HCT116 (cell line): ENCODE data around the gene WNT3A. TPM values are rescaled to one million over a fixed set of nuclear protein-coding genes. Genes with fewer than 3 reads are reported as not detected.

Experiments
- ATAC-seq: fragments of 200-7000 bp; cut with Tn5 transposase; 2 replicates; pipeline ENCODE4 v1.9.1; 2020; ENCODE audit warnings: mild to moderate bottlenecking, moderate library complexity
- BruUV-seq: library from RNA; stranded (reverse); fragments of 400-500 nt; replicated peaks from 2 replicates; lab custom pipeline; 2021; lab: Mats Ljungman, UMichigan
- CTCF ChIA-PET: fragments of 300-600 bp; sonication (Branson Sonifier 250); formaldehyde crosslinking; loops from one replicate; lab custom pipeline; 2021; ENCODE audit warnings: antibody characterized with exemption; lab: Charles Lee
- POLR2A ChIA-PET: fragments of 300-600, 350-600 bp; sonication (Branson Sonifier 250); formaldehyde crosslinking; loops from one replicate; lab custom pipeline; 2021; ENCODE audit warnings: antibody characterized with exemption; lab: Charles Lee
- RAD21 ChIA-PET, 2 experiments: fragments of 300-600 bp; sonication (Branson Sonifier 250); formaldehyde crosslinking; loops; one replicate each; lab custom pipeline; 2023; ENCODE audit warnings: low total read pairs in 2 of 2; ENCODE audit not compliant: uncharacterized antibody in 2 of 2, unreplicated experiment in 2 of 2, low non-redundant PET in 1 of 2; lab: Charles Lee
- DNase-seq: peaks from one replicate; pipeline ENCODE4 v3.0.0-alpha.2; 2010; ENCODE audit warnings: low read depth, low spot score
- H2AFZ ChIP-seq: fragments of 200-600 bp; shearing (Covaris generic), sonication (generic); 2 replicates; pipeline ENCODE4 v1.6.1; 2017; ENCODE audit warnings: low read depth, mixed run types, mixed read lengths, antibody characterized with exemption, low read length; ENCODE audit not compliant: poor library complexity, severe bottlenecking
- H3K27ac ChIP-seq: 2 replicates; pipeline ENCODE4 v1.5.1; 2012; ENCODE audit warnings: low read depth, low read length
- H3K27me3 ChIP-seq: fragments of 200-600 bp; sonication (generic); 2 replicates; pipeline ENCODE4 v1.6.1; 2016; ENCODE audit warnings: mixed run types, low read length, mixed read lengths; ENCODE audit not compliant: insufficient read depth
- H3K36me3 ChIP-seq, 2 experiments: fragments of 200-500 bp in 1 of 2; fragments of 200-600 bp in 1 of 2; sonication (Bioruptor generic) in 1 of 2; sonication (generic) in 1 of 2; 2 replicates each; pipeline versions ENCODE4 v1.5.1 to v1.6.1; 2014 to 2016; ENCODE audit warnings: low read length in 2 of 2, inconsistent platforms in 1 of 2, mixed read lengths in 1 of 2, mixed run types in 1 of 2; ENCODE audit not compliant: insufficient read depth in 2 of 2, control insufficient read depth in 1 of 2
- H3K4me1 ChIP-seq, 2 experiments: fragments of 200-600 bp in 1 of 2; sonication (generic) in 1 of 2; 2 replicates each; pipeline versions ENCODE4 v1.5.1 to v1.6.1; 2012 to 2017; ENCODE audit warnings: low read length in 2 of 2, inconsistent platforms in 1 of 2, mild to moderate bottlenecking in 1 of 2, mixed read lengths in 1 of 2, mixed run types in 1 of 2, moderate library complexity in 1 of 2; ENCODE audit not compliant: insufficient read depth in 2 of 2, control insufficient read depth in 1 of 2
- H3K4me2 ChIP-seq: fragments of 200-600 bp; sonication (generic); 2 replicates; pipeline ENCODE4 v1.6.1; 2017; ENCODE audit warnings: mixed run types, low read length, mixed read lengths
- H3K4me3 ChIP-seq, 2 experiments: fragments of 200-600 bp in 1 of 2; sonication (generic) in 1 of 2; replicated peaks in 1 of 2; 2 replicates each; pipeline ENCODE4 v1.5.1; 2011 to 2016; ENCODE audit warnings: low read length in 2 of 2, control low read depth in 1 of 2, low read depth in 1 of 2, mild to moderate bottlenecking in 1 of 2, mixed read lengths in 1 of 2, mixed run types in 1 of 2
- H3K79me2 ChIP-seq: fragments of 200-600 bp; sonication (generic); 2 replicates; pipeline ENCODE4 v1.6.1; 2017; ENCODE audit warnings: mild to moderate bottlenecking, mixed run types, low read length, moderate library complexity, mixed read lengths; ENCODE audit not compliant: insufficient read depth
- H3K9ac ChIP-seq: fragments of 200-600 bp; sonication (generic); 2 replicates; pipeline ENCODE4 v1.6.1; 2016; ENCODE audit warnings: low read length, mixed read lengths
- H3K9me2 ChIP-seq: fragments of 200-600 bp; sonication (generic), shearing (Covaris generic); 2 replicates; pipeline ENCODE4 v1.6.1; 2017; ENCODE audit warnings: mixed run types, mild to moderate bottlenecking, moderate library complexity; ENCODE audit not compliant: insufficient read depth
- H3K9me3 ChIP-seq, 2 experiments: fragments of 200-500 bp in 1 of 2; fragments of 200-600 bp in 1 of 2; sonication (Bioruptor generic) in 1 of 2; sonication (generic) in 1 of 2; 2 replicates each; pipeline ENCODE4 v1.6.1; 2014 to 2017; ENCODE audit warnings: low read length in 2 of 2, mixed read lengths in 2 of 2, inconsistent platforms in 1 of 2, low read depth in 1 of 2, mild to moderate bottlenecking in 1 of 2, mixed run types in 1 of 2, moderate library complexity in 1 of 2; ENCODE audit not compliant: control insufficient read depth in 1 of 2, insufficient read depth in 1 of 2
- H4K20me1 ChIP-seq: fragments of 200-600 bp; sonication (generic), shearing (Covaris generic); 2 replicates; pipeline ENCODE4 v1.6.1; 2017; ENCODE audit warnings: mixed run types, mild to moderate bottlenecking, moderate library complexity; ENCODE audit not compliant: insufficient read depth
- CBX3 ChIP-seq: IDR thresholded peaks from 2 replicates; pipeline ENCODE4 v1.6.1; 2012; ENCODE audit warnings: low read depth
- CEBPB ChIP-seq: IDR thresholded peaks from 2 replicates; pipeline ENCODE4 v1.6.1; 2012; ENCODE audit warnings: low read depth
- EGR1 ChIP-seq: IDR thresholded peaks from 2 replicates; pipeline ENCODE4 v1.6.1; 2012; ENCODE audit warnings: low read depth
- ELF1 ChIP-seq: IDR thresholded peaks from 2 replicates; pipeline ENCODE4 v1.6.1; 2012; ENCODE audit warnings: low read depth, borderline replicate concordance
- EZH2 ChIP-seq: fragments of 200-600 bp; sonication (generic); IDR thresholded peaks from 2 replicates; pipeline ENCODE4 v1.6.1; 2017; ENCODE audit warnings: antibody characterized with exemption, mixed run types
- EZH2phosphoT487 ChIP-seq: fragments of 200-600 bp; IDR thresholded peaks from 2 replicates; pipeline ENCODE4 v1.6.1; 2018; ENCODE audit warnings: antibody characterized with exemption, borderline replicate concordance
- FOSL1 ChIP-seq: IDR thresholded peaks from 2 replicates; pipeline ENCODE4 v1.6.1; 2012; ENCODE audit warnings: low read depth
- POLR2A ChIP-seq: IDR thresholded peaks from 2 replicates; pipeline ENCODE4 v1.7.0; 2011; ENCODE audit warnings: borderline replicate concordance; ENCODE audit not compliant: insufficient read depth, insufficient read length; ENCODE audit errors: extremely low read depth
- POLR2AphosphoS5 ChIP-seq: IDR thresholded peaks from 2 replicates; pipeline ENCODE4 v1.6.1; 2011; ENCODE audit warnings: mild to moderate bottlenecking, low read depth, low read length, moderate library complexity
- SIN3A ChIP-seq: IDR thresholded peaks from 2 replicates; pipeline ENCODE4 v1.6.1; 2012; ENCODE audit warnings: low read depth
- intact Hi-C: fragments of 100-400 bp; cut with micrococcal nuclease; formaldehyde crosslinking; loops from 2 replicates; pipeline ENCODE4 v1.10.0; 2022
- total RNA-seq: library from RNA; stranded (reverse); gene quantifications from one replicate; pipeline ENCODE4 v1.2.1, GENCODE V29; 2021; ENCODE audit not compliant: unreplicated experiment
- TF ChIP-seq, protein P1 (sequence below): IDR thresholded peaks from 2 replicates; pipeline ENCODE4 v1.6.1; 2011; ENCODE audit warnings: mild to moderate bottlenecking, low read length, moderate library complexity; ENCODE audit not compliant: insufficient replicate concordance; ENCODE audit errors: extremely low read depth
- TF ChIP-seq, protein P2 (sequence below): IDR thresholded peaks from 2 replicates; pipeline ENCODE4 v1.6.1; 2012
- TF ChIP-seq, protein P3 (sequence below): IDR thresholded peaks from 2 replicates; pipeline ENCODE4 v1.6.1; 2012; ENCODE audit warnings: low read depth
- TF ChIP-seq, protein P4 (sequence below): IDR thresholded peaks from 2 replicates; pipeline ENCODE4 v1.6.1; 2012

WNT3A gene
- total RNA-seq, 1 experiment from 2014 or later, result 3.7 TPM

DNA sequence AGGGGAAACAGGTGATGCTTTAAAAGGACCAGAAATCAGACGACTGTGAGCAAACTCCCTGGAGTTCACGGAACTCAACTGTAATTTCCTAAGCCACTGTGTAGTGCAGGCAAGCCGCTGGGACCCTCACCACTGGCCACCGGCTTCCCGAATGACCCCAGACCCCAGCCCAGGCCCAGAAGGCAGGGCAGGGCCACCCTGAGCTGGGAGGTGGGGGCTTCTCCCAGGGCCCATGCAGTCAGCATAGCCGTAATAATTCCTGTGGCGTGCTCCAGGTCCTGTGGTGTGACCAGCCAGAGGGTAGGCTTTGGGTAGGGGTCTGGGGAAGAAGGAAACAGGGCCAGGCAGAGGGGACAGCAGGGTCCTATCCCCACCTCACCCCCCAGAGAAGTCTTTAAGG is 72.2 kb downstream of the WNT3A start:
- BruUV-seq, result no TSS peak
- DNase-seq (no peak), ATAC-seq (no peak)
- Histone ChIP-seq H2AFZ (no peak overlapping the region), H3K9ac (no peak overlapping the region), H3K4me1 (peaks cover 0 to 15% of the 10 kb centered on the region in 2 experiments; a peak in 2 of 4 replicates), H3K4me3 (no peak overlapping the region), H3K9me2 (no peaks in the 10 kb centered on the region), H3K79me2 (peaks cover 47% of the 10 kb centered on the region), H4K20me1 (peaks cover 5% of the 10 kb centered on the region; the same call in 1 of the 2 replicates), H3K36me3 (0 out of 4 replicates have a peak, but pooled peaks cover 0 to under 1% of the 10 kb centered on the region in 2 experiments), H3K27ac (no peak overlapping the region), H3K9me3 (no peaks in the 10 kb centered on the region), H3K4me2 (no peak overlapping the region), H3K27me3 (no peaks in the 10 kb centered on the region)
- intact Hi-C loops, result loop anchor here (10.0 kb wide), 1 partner anchor 314 kb away; no protein-coding TSS in a partner anchor
- TF ChIP-seq, protein P1, sequence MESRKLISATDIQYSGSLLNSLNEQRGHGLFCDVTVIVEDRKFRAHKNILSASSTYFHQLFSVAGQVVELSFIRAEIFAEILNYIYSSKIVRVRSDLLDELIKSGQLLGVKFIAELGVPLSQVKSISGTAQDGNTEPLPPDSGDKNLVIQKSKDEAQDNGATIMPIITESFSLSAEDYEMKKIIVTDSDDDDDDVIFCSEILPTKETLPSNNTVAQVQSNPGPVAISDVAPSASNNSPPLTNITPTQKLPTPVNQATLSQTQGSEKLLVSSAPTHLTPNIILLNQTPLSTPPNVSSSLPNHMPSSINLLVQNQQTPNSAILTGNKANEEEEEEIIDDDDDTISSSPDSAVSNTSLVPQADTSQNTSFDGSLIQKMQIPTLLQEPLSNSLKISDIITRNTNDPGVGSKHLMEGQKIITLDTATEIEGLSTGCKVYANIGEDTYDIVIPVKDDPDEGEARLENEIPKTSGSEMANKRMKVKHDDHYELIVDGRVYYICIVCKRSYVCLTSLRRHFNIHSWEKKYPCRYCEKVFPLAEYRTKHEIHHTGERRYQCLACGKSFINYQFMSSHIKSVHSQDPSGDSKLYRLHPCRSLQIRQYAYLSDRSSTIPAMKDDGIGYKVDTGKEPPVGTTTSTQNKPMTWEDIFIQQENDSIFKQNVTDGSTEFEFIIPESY, result no peak
- TF ChIP-seq EZH2 (no peak), CEBPB (no peak), ELF1 (no peak), POLR2A (no peak), POLR2AphosphoS5 (no peak), SIN3A (no peak), EZH2phosphoT487 (no peak), FOSL1 (no peak), EGR1 (no peak), CBX3 (no peak)
- TF ChIP-seq, protein P2, sequence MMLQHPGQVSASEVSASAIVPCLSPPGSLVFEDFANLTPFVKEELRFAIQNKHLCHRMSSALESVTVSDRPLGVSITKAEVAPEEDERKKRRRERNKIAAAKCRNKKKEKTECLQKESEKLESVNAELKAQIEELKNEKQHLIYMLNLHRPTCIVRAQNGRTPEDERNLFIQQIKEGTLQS, result no peak
- TF ChIP-seq, protein P3, sequence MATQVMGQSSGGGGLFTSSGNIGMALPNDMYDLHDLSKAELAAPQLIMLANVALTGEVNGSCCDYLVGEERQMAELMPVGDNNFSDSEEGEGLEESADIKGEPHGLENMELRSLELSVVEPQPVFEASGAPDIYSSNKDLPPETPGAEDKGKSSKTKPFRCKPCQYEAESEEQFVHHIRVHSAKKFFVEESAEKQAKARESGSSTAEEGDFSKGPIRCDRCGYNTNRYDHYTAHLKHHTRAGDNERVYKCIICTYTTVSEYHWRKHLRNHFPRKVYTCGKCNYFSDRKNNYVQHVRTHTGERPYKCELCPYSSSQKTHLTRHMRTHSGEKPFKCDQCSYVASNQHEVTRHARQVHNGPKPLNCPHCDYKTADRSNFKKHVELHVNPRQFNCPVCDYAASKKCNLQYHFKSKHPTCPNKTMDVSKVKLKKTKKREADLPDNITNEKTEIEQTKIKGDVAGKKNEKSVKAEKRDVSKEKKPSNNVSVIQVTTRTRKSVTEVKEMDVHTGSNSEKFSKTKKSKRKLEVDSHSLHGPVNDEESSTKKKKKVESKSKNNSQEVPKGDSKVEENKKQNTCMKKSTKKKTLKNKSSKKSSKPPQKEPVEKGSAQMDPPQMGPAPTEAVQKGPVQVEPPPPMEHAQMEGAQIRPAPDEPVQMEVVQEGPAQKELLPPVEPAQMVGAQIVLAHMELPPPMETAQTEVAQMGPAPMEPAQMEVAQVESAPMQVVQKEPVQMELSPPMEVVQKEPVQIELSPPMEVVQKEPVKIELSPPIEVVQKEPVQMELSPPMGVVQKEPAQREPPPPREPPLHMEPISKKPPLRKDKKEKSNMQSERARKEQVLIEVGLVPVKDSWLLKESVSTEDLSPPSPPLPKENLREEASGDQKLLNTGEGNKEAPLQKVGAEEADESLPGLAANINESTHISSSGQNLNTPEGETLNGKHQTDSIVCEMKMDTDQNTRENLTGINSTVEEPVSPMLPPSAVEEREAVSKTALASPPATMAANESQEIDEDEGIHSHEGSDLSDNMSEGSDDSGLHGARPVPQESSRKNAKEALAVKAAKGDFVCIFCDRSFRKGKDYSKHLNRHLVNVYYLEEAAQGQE, result no peak
- TF ChIP-seq, protein P4, sequence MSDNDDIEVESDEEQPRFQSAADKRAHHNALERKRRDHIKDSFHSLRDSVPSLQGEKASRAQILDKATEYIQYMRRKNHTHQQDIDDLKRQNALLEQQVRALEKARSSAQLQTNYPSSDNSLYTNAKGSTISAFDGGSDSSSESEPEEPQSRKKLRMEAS, result no peak
- CTCF ChIA-PET, result no interaction called here
- RAD21 ChIA-PET, result no interaction called here
- POLR2A ChIA-PET, result no interaction called here
